ENCODE measurements around the gene PLEKHG4. TPM values are rescaled to one million over a fixed set of nuclear protein-coding genes. Genes with fewer than 3 reads are reported as not detected.

PLEKHG4 gene
- total RNA-seq, 1 experiment from 2014 or later: 38.5 TPM

GRCh38 chr16:67260426-67261063 lies 18.8 kb upstream of the PLEKHG4 start:
- H2AFZ ChIP-seq (ENCODE audit: low read depth, low read length, poor library complexity, severe bottlenecking): no peak overlapping the region
- H3K36me3 ChIP-seq (ENCODE audit: control insufficient read depth in 1 of 2, insufficient read depth in 2 of 2, low read length in 2 of 2): no peaks in the 10 kb centered on the region
- CTCF ChIA-PET: interaction anchor here (0.7 to 2.0 kb wide), 17 partner anchors 10 to 254 kb away, joined by 3 to 22 read pairs (median 6); partner anchors contain the start of genes FHOD1, PLEKHG4 and SLC9A5
- H3K4me1 ChIP-seq (ENCODE audit: control insufficient read depth in 1 of 2, insufficient read depth in 2 of 2, low read length in 2 of 2): no peaks in the 10 kb centered on the region
- H3K9me2 ChIP-seq (ENCODE audit: insufficient read depth): no peaks in the 10 kb centered on the region
- ATAC-seq: peak; percentile 79
- H4K20me1 ChIP-seq (ENCODE audit: insufficient read depth): no peaks in the 10 kb centered on the region
- H3K27me3 ChIP-seq (ENCODE audit: insufficient read depth, low read length): no peaks in the 10 kb centered on the region
- H3K4me2 ChIP-seq (ENCODE audit: low read length): no peak overlapping the region
- DNase-seq (ENCODE audit: low read depth, low spot score): no peak
- no peaks in the 10 kb centered on the region for H3K9me3 ChIP-seq (ENCODE audit: control insufficient read depth in 1 of 2, insufficient read depth in 1 of 2, low read depth in 1 of 2, low read length in 2 of 2)
- BruUV-seq (replicated peaks): no TSS peak
- no peak overlapping the region for H3K4me3 ChIP-seq (replicated peaks in 1 of 2; ENCODE audit: low read depth in 1 of 2, low read length in 2 of 2)
- no peak overlapping the region for H3K27ac ChIP-seq (ENCODE audit: low read depth, low read length)
- no peaks in the 10 kb centered on the region for H3K79me2 ChIP-seq (ENCODE audit: insufficient read depth, low read length)
- intact Hi-C loops (cut with micrococcal nuclease): loop anchor here (1.0 to 5.0 kb wide), 3 partner anchors 78 to 187 kb away; no protein-coding TSS in a partner anchor
- TF ChIP-seq EZH2phosphoT487 (IDR thresholded peaks at IDR 0.05; ENCODE audit: borderline replicate concordance): no peak
- TF ChIP-seq SP1 (IDR thresholded peaks at IDR 0.05; ENCODE audit: low read depth): no peak
- no peak for TF ChIP-seq MAX (IDR thresholded peaks at IDR 0.05)
- TF ChIP-seq SRF (IDR thresholded peaks at IDR 0.05; ENCODE audit: low read depth): no peak
- peak; percentile 62 to 84 (median 70) for TF ChIP-seq CTCF (IDR thresholded peaks at IDR 0.05 in 2 of 3, conservative IDR thresholded peaks at IDR 0.05 in 1 of 3; ENCODE audit: borderline replicate concordance in 1 of 3, insufficient read depth in 1 of 3, low read depth in 2 of 3, low read length in 2 of 3)
- TF ChIP-seq POLR2A (IDR thresholded peaks at IDR 0.05; ENCODE audit: borderline replicate concordance, extremely low read depth, insufficient read depth, insufficient read length): no peak
- no peak for TF ChIP-seq FOSL1 (IDR thresholded peaks at IDR 0.05; ENCODE audit: low read depth)
- peak; percentile 92 for TF ChIP-seq RAD21 (IDR thresholded peaks at IDR 0.05; ENCODE audit: low read depth)
- TF ChIP-seq ZBTB33 (IDR thresholded peaks at IDR 0.05; ENCODE audit: extremely low read depth, insufficient replicate concordance, low read length): no peak
- no peak for TF ChIP-seq JUND (IDR thresholded peaks at IDR 0.05)
- TF ChIP-seq EZH2 (IDR thresholded peaks at IDR 0.05): no peak
- no peak for TF ChIP-seq ZNF274 (IDR thresholded peaks at IDR 0.05; ENCODE audit: low read depth, low read length)
- TF ChIP-seq SIN3A (IDR thresholded peaks at IDR 0.05; ENCODE audit: low read depth): no peak
- TF ChIP-seq CEBPB (IDR thresholded peaks at IDR 0.05; ENCODE audit: low read depth): no peak; the same call in 1 of the 2 replicates
- no peak for TF ChIP-seq ATF3 (IDR thresholded peaks at IDR 0.05)
- no peak overlapping the region for H3K9ac ChIP-seq (ENCODE audit: low read length)
- POLR2A ChIA-PET: interaction anchor here (1.2 to 1.3 kb wide), 2 partner anchors 14 to 79 kb away, joined by 3 to 5 read pairs; no protein-coding TSS in a partner anchor
- RAD21 ChIA-PET (ENCODE audit: low non-redundant PET in 1 of 2, low total read pairs in 2 of 2, uncharacterized antibody in 2 of 2, unreplicated experiment in 2 of 2): interaction anchor here (0.5 to 1.4 kb wide), 11 partner anchors 17 to 187 kb away, joined by 3 to 6 read pairs (median 4); partner anchors contain the start of genes HSD11B2 (in 1 of the 2) and PLEKHG4 (in 1 of the 2)

Data from HCT116 (cell line).